Caki2 (cell line): ENCODE data around the gene PLAC9. TPM values are rescaled to one million over a fixed set of nuclear protein-coding genes. Genes with fewer than 3 reads are reported as not detected.

ENCODE experiments used
- DNase-seq: peaks from one replicate; pipeline ENCODE4 v3.0.0-alpha.2; 2015; ENCODE audit warnings: low read depth
- in situ Hi-C: cut with HindIII; loops from 2 replicates; pipeline ENCODE4 v1.10.0; 2016; ENCODE audit warnings: low sequenced_read_pairs, low pct_unique_long_range_greater_than_20kb, mixed read lengths
- total RNA-seq: library from RNA; depleted of rRNA; stranded (reverse); fragments of >200 nt; shearing (Covaris generic); gene quantifications from 2 replicates; pipeline ENCODE4 v1.2.3, GENCODE V29; 2014; ENCODE audit warnings: low replicate concordance

The PLAC9 gene
- total RNA-seq, 1 experiment from 2014 or later, result not detected

DNA sequence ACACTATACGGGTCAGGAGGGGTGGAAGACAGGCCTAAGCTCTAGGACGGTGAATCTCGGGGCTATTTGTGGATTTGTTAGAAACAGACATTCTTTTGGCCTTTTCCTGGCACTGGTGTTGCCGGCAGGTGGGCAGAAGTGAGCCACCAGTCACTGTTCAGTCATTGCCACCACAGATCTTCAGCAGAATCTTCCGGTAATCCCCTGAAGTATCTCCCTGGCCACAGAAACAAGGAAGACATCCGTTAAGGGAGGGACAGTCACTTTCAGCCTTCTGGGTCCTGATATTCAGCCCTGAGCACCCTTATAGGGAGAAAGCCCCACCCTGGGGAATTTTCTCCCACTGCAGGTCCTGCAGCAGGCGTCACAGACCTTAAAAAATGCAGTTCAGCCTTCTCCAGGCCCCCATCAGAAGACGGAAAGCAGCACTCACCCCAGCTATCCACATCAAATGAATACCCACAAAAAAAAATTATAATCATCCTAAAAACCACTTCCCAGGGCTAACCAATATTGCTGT is 23.2 kb downstream of the PLAC9 start:
- no peak for DNase-seq
- in situ Hi-C loops, result no loop called here

DNA sequence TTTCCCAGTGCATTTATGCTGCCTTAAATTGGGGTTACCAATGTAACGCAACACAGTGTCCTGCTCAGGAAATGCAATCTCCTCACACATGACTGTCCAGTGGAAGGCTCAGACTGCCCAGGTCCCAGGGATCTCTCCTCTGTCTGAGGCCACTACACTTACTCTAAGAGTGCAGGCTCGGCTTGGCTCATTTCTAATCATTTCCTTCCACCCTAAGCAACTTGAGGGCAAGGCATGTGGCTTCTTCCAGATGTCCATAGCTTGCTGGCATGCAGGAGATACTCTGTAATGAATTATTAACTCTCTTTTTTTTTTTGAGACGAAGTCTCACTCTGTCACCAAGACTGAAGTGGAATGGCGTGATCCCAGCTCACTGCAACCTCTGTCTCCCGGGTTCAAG is 23.7 kb downstream of the PLAC9 start:
- in situ Hi-C loops, result no loop called here

DNA sequence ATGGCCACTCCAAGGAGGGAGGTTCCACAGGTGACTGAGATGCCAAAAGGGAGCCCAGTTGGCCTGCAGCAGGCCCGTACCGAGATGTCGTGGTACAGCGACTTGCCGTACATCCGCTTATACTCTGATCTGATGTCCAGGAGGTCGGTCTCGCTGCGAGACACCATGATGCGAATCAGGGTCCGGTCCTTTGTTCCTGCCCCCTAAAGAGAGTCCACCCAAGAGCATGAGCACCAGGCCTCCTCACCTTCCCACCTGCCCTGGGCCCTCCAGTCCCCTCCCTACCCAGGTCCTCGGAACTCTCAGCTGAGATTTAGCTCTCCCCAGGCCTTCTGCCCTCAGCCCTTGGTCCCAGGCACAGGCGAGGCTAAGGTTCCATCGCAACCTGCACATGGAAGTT is 25.0 kb downstream of the PLAC9 start:
- DNase-seq, result no peak
- in situ Hi-C loops, result no loop called here

More for the DNA sequence above, 23.7 kb downstream of the PLAC9 start:
- DNase-seq, result no peak

DNA sequence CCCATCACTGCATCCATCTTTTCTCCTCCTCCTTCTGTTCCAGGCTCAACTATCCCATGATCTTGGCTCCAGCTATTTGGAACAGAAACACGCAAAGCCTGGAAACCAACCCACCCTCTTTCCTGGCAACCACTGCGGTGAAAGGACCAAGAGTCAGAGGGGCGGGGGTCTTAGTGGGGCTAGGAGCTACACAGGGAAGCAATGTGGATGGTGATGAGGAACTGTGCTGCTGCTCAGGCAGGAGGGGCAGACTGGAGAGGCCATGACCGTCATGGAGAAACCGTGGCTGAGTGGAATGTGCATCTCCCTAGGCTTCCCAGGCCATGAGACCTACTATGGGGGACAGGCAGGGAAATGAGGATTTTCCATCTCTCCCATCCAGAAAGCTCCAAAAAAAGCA is 25.6 kb downstream of the PLAC9 start:
- DNase-seq, result no peak
- in situ Hi-C loops, result no loop called here

DNA sequence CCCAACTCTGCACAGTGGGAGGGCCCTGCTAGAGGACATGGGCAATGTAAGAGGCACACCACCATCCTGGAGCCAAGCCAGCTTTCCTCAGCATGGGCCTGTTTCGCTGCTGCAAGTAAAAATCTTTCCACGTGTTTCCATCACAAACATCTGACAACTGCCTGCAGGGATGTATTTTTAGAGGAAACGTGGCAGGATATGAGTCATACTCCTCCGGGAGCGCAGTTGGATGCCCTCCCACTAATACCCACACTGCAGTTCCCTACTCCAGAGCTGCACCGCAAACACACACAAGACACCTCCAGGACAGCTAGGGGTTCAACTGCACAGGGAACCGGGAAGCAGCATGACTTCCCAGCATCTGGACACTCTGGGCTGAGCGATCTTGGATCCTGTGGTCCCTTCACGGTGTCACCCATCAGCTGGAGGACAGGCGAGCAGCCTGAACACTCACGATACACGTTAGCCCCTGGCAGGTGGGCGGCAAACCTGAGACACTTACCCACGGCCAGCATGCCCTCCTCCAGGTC is 26.1 kb downstream of the PLAC9 start:
- in situ Hi-C loops, result no loop called here
- peak; percentile 85 for DNase-seq

DNA sequence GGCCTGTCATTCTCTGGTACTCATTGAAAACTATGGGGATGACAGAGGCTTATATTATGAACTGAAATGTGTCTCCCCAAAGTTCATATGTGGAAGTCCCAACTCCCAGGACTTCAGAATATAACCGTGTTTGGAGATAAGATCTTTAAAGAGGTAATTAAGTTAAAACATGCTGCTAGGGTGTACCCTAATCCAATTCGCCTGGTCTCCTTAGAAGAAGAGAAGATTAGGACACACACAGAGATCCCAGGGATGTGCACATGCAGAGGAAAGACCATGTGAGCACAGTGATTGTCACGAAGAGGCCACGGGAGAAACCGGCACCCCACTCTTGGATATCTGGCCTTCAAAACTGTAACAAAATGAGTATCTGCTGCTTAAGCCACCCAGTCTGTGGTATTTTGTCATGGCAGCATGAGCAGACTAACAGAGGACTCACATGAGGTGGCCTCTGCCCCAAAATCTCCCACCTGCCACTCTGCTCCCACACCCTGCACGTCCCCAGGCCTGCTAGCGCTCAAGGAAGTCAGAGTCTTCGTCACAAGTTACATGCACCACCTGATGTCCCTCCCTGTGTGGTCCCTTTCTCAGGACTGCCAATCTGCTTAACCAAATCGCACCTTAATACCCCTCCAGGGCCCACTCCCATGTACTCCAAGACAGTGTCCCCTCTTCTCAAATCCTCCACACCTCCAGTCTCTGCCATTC is 26.8 kb downstream of the PLAC9 start:
- DNase-seq, result no peak
- in situ Hi-C loops, result no loop called here

DNA sequence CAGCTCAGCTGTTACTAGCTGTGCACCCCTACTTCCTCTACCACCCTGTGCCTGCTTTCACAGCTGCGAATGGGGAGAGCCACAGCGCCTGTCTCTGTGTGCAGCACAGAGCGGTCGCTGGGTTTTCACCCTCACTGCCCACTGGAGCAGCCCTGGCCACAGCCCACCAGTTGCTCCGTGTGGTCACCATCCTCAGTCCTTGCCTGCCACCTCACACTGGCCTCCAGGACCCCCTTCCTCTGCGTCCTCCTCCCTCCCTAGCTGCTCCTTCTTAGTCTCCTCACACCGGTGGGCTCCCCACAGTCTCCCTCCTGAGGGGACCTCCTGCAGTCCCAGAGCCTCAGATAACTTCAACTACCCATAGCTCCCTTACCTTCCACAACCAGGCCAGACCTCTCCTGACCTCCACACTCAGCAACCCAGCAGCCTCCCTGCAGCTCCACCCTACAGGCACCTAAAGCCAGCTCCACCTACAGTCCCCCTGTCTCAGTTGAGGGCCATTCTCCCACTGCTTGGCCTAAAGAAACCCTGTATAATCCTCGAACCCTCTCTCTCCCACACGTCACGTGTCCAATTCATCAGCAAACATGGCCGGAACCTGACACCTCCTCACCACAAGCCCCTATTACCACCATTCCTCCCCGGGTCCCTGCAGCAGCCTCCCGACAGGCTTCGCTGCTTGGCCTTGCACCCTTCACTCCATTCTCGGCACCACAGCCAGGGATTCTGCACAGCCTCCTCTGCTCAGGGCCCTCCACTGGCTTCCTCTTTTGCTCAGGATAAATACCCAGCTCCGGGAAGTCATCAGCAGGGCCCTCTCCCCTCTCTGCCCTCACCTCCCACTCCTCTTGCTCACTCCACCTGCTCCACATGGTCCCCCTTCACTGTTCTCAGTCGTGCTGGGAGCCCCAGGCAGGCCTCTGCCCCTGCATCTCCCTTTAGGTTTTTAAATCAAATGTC is 28.1 kb downstream of the PLAC9 start:
- in situ Hi-C loops, result no loop called here
- DNase-seq, result no peak

DNA sequence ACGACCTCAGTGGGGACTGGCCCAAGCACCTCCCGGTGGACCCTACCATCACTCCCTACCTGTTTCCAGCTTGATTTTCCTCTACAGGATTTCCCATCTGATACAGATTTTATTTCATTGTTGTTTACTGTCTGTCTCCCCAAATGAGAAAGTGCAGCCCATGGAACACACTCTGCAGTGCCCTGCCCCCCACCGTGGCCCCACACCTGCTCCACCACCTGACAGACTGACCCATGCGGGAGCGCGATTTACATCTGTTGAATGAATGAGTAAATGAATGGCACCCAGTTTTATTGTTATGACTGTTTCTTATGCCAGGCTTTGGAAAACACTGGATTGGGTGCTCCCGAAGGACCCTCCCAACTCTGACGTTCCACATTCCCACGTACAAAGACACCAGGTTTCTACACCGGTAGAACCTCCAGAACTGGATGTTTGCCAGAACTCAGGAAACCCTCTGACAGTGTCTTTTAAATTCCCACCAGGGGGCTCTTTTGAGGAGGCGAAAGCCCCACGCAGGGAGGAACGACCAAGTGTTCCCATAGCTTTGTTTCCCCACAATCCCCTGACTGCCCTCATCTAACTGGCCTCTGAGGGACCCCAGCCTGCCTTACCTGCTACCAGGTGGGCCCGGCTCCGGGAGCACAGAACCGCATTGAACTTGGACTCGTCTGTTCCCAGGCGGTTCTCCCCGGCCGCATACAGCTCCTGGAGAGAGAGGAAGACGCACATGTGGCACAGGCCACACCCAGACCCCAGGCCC is 29.0 kb downstream of the PLAC9 start:
- in situ Hi-C loops, result no loop called here
- DNase-seq, result no peak

DNA sequence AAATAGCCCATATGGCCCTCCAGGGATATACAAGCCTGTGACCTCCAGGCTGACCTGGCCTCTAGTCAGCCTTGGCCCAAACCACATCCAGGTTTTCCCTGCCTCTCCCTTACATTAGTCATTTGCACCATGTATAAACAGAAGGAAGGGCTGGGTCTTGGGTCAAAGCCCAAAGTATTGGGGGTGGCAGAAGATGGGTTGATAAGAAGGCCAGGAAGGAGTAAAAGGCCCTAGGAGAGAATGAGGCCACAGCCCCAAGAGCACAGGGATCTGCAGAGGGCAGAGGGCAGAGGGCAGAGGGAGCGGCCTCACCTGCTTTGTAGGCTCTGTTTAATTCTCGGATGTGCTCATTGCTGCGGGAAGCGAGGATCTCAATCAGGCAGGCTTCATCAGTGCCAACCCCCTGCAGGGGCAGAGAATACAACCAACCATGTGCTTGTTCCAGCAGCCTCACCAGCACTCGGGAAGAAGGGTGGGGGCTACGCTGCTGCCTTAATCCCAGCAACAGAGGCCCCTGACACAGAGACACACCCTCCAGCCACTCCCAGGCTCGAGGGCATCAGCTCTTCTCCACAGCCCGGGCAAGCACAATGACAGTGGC is 31.3 kb downstream of the PLAC9 start:
- in situ Hi-C loops, result no loop called here
- DNase-seq, result peak; percentile 45

DNA sequence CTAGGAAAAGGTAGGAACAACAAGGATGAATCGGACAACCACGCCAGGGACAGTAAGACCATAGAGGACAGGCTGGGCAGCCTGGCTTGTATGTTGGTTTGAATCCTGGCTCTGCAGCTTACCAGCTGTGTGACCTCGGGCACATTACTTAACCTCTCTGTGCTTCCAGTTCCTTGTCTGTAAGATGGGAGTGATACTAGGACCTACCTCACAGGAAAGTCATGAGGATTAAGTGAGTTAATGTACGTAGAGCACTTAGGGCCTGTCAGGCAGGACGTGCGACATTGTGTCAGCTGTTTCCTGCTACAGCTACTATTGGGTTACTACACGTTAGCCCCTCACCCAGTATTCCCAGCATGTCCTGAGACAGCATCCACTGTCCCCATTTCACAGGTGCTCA is 32.1 kb downstream of the PLAC9 start:
- in situ Hi-C loops, result no loop called here
- DNase-seq, result no peak

DNA sequence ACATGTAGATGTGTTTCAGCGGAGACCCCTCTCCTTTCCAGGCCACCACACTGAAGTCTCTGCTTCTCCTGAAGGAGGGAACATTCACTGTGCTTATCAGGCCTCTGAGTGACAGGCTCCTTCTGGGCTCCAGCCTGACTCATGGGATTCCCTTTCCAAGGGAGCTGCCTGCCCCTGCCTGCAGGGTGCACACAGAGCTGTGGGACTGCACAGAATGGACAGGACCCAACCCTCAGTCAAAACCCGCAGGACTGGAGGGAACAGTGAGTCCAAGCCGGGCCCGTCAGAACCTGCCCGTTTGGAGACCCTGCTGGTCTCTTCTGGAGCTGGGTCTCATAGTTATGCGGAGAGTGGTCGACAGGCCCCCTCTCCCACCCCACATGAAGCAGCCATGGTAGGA is 32.6 kb downstream of the PLAC9 start:
- DNase-seq, result no peak
- in situ Hi-C loops, result no loop called here

DNA sequence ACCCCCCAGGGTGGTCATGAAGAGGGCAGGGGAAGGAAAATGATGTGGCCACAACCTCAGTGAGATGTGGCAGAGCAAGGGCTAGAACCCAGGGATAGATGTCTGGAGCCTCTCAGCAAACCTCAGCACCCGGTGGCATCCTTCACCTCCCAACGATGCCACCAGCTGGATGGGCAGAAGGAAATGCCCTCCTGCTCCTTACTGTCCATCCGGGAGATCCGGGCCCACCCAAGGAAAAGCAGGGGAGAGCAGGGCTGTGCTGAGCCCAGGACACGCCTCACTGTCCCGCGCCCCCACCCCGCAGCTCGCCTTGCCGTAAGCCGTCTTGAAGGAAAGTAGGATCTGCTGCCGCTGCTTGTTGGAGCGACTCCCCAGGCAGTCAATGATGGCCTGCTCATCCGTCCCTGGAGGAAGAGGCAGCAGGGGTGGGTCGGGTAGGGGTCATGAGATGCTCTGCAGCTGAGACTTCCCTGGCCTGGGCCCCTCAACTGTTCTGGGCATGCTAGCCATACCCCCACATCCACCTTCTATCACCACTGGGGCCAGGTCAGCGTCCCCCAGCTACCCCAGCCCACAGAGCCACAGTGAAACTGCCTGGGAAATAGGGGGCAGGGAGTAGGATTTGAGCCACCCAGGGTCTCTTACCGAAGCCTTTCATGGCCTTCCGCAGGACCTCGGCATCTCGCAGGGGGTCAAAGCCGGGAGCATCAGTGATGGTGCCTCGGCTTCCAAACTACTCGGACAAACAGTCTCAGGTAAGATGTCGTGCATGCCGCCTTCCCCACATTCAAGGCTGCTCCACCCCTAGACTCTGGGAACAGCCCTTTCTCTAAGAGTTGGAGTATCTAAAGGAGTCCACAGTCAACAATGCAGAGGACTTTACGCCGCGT is 34.3 kb downstream of the PLAC9 start:
- no peak for DNase-seq
- in situ Hi-C loops, result no loop called here

DNA sequence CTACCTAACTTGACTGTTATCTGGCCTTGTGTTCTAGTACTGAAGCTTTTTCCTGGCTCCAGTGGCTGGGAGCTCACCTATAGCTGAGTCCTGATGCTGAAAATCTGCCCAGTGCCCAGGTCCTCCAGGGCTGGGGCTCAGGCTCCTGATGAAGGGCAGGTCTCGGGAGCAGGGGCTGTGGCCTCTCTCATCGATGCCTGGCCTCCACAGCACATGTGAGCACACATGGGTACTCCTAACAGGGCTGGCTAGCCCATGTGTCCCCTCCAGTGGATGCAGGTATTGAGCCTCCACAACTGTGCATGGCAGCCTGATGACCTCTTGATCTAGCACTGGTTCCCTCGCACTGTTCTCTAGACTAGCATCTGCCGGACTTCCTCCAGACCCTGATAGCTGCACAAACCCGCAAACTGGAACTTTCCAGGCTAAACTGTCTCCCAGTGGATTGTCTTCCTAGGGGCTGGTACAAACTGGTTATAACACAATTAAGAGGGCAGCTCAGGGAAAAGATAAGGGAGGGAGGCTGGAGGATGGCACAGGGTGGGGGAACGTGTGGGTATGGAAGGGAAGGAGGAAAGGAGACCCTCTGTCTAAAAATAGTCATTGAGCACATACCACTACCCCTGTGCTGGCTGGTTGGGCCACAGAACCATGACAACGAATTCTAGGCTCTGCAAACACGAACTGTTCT is 35.1 kb downstream of the PLAC9 start:
- DNase-seq, result no peak
- in situ Hi-C loops, result no loop called here

DNA sequence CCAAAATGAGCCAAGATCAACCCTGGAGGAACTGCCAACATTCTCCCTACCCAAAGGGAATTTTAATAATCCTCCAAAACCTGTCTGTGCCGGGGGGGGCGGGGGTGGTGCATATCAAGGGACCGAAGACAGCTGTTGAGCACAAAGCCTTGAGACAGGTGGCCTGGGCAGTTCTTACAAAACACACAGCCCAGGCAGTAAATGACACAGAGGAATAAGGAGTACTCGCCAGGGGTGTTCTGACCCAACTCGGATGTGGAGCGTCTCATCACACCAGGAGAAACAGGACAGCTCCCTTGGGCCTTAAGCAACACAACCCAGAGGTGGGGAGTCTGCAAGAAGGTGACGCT is 35.6 kb downstream of the PLAC9 start:
- in situ Hi-C loops, result no loop called here
- DNase-seq, result no peak

DNA sequence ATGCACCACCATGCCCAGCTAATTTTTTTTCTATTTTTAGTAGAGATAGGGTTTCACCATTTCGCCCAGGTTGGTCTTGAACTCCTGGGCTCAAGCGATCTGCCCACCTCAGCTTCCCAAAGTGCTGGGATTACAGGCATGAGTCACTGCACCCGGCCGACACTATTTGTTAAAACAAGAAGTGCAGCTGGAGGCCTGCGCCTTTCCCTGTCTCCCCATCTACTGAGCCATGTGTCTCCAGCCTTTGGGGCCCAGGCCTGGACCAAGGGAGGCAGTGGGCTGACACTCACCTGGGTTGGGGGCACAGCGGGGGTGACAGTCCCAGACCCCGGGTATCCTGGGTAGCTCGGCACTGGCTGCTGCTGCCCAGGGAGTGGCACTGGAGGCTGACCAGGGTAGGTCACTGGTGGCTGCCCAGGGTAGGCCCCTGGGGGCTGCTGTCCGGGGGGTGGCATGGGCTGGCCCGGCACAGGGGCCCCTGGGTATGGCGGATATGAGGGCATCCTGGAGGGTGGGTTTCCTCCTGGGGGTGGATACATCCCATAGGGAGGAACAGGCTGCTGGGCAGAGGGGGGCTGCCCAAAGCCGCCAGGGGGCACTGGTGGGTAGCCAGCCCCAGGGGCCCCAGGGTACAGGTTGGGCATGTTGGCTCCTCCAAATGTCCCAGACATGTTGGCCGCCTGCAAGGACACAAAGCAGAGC is 36.3 kb downstream of the PLAC9 start:
- in situ Hi-C loops, result no loop called here
- no peak for DNase-seq

DNA sequence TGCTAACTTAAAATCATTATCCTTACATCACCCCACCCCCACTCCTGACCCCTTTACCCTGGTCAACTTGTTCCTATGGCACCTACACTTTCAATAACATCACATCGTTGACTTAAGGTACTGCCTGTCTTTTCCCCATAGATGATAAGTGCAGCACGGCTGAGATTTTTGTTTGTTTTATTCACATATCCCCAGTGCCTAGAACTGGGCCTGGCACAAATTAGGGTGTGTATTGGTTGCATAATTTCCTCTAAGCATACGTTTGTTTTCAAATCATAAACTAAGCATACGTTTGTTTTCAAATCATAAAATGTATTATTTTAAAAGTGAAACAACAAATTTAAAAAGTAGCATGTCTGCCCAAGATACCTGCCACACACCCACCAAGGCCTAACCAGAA is 37.5 kb downstream of the PLAC9 start:
- in situ Hi-C loops, result no loop called here
- DNase-seq, result no peak
